Measurements from ENCODE around the gene SPATA13. TPM values are rescaled to one million over a fixed set of nuclear protein-coding genes. Genes with fewer than 3 reads are reported as not detected.

SPATA13 gene
- total and polyA plus RNA-seq, 2 donors from 2014 or later = 12.3 to 69.2 TPM

- no peak for FAIRE-seq
- Histone ChIP-seq H3K4me3 (ENCODE audit: low read length in 3 of 3) (no peak overlapping the region), H3K9ac (ENCODE audit: low read length in 3 of 3) (no peak overlapping the region), H3K9me3 (ENCODE audit: control insufficient read depth in 2 of 3, insufficient read depth in 1 of 3, low read length in 3 of 3) (no peaks in the 10 kb centered on the region), H3K27me3 (ENCODE audit: control insufficient read depth, insufficient read depth, low read length) (no peaks in the 10 kb centered on the region), H3K4me1 (ENCODE audit: control insufficient read depth in 2 of 3, insufficient read depth in 2 of 3, low read depth in 1 of 3, low read length in 3 of 3) (peaks cover 8 to 39% (median 32%) of the 10 kb centered on the region in 3 donors), H3K36me3 (ENCODE audit: control insufficient read depth in 2 of 3, insufficient read depth in 3 of 3, low read length in 3 of 3) (no peaks in the 10 kb centered on the region), H3K27ac (ENCODE audit: low read depth in 2 of 2, low read length in 2 of 2) (peak overlapping the region; percentile 26 to 75)
- peak in 3 of 5 donors; percentile 42 to 81 (median 47) for DNase-seq
- no peak for TF ChIP-seq CTCF (IDR thresholded peaks at IDR 0.05; ENCODE audit: borderline replicate concordance, extremely low read depth, insufficient read depth)
- intact Hi-C loops (cut with DNase I) = no loop called here
Observed at GRCh38 chr13:24217601-24218281, 57.2 kb downstream of the SPATA13 start.

- H3K4me1 ChIP-seq (ENCODE audit: control insufficient read depth in 2 of 3, insufficient read depth in 2 of 3, low read depth in 1 of 3, low read length in 3 of 3) = peaks cover 8 to 36% (median 30%) of the 10 kb centered on the region in 3 donors
- no peaks in the 10 kb centered on the region for H3K9me3 ChIP-seq (ENCODE audit: control insufficient read depth in 2 of 3, insufficient read depth in 1 of 3, low read length in 3 of 3)
- no peak overlapping the region for H3K4me3 ChIP-seq (ENCODE audit: low read length in 3 of 3)
- no peak overlapping the region for H3K9ac ChIP-seq (ENCODE audit: low read length in 3 of 3)
- DNase-seq (no peak), FAIRE-seq (no peak)
- H3K36me3 ChIP-seq (ENCODE audit: control insufficient read depth in 2 of 3, insufficient read depth in 3 of 3, low read length in 3 of 3) = peaks cover 0 to under 1% (median 0%) of the 10 kb centered on the region in 3 donors
- no peaks in the 10 kb centered on the region for H3K27me3 ChIP-seq (ENCODE audit: control insufficient read depth, insufficient read depth, low read length)
- no peak for TF ChIP-seq CTCF (IDR thresholded peaks at IDR 0.05; ENCODE audit: borderline replicate concordance, extremely low read depth, insufficient read depth)
- H3K27ac ChIP-seq (ENCODE audit: low read depth in 2 of 2, low read length in 2 of 2) = peak overlapping the region; percentile 26 to 75
- intact Hi-C loops (cut with DNase I) = no loop called here
Observed at GRCh38 chr13:24218338-24218737, 57.8 kb downstream of the SPATA13 start.

GRCh38 chr13:24218977-24219376 lies 58.5 kb downstream of the SPATA13 start:
- Histone ChIP-seq H3K36me3 (ENCODE audit: control insufficient read depth in 2 of 3, insufficient read depth in 3 of 3, low read length in 3 of 3) (peaks cover 0 to 6% (median 0%) of the 10 kb centered on the region in 3 donors), H3K9ac (ENCODE audit: low read length in 3 of 3) (no peak overlapping the region), H3K27ac (ENCODE audit: low read depth in 2 of 2, low read length in 2 of 2) (peak overlapping the region in 1 of 2 donors; percentile 52), H3K9me3 (ENCODE audit: control insufficient read depth in 2 of 3, insufficient read depth in 1 of 3, low read length in 3 of 3) (no peaks in the 10 kb centered on the region), H3K4me3 (ENCODE audit: low read length in 3 of 3) (no peak overlapping the region), H3K27me3 (ENCODE audit: control insufficient read depth, insufficient read depth, low read length) (no peaks in the 10 kb centered on the region), H3K4me1 (ENCODE audit: control insufficient read depth in 2 of 3, insufficient read depth in 2 of 3, low read depth in 1 of 3, low read length in 3 of 3) (peaks cover 8 to 36% (median 30%) of the 10 kb centered on the region in 3 donors)
- FAIRE-seq = peak; percentile 65
- intact Hi-C loops (cut with DNase I) = no loop called here
- TF ChIP-seq CTCF (IDR thresholded peaks at IDR 0.05; ENCODE audit: borderline replicate concordance, extremely low read depth, insufficient read depth) = no peak
- no peak for DNase-seq

Measured in kidney (tissue), 14 donors.